Brain microvascular endothelial cell (primary cell): ENCODE measurements around the gene FBXO28.

Experiments used
- DNase-seq: peaks from one replicate; pipeline ENCODE4 v3.0.0-alpha.2; 2020
- H3K27ac ChIP-seq: fragments of 250-450 bp; sonication (Bioruptor Pico); 2 replicates; pipeline ENCODE4 v1.5.1; 2020; ENCODE audit warnings: mild to moderate bottlenecking, moderate library complexity
- H3K27me3 ChIP-seq: fragments of 250-450 bp; sonication (Bioruptor Pico); replicated peaks from 2 replicates; pipeline ENCODE4 v1.5.1; 2020; ENCODE audit warnings: mild to moderate bottlenecking
- H3K36me3 ChIP-seq: fragments of 250-450 bp; sonication (Bioruptor Pico); replicated peaks from 2 replicates; pipeline ENCODE4 v1.5.1; 2020; ENCODE audit warnings: mild to moderate bottlenecking
- H3K4me3 ChIP-seq: 2 replicates; pipeline ENCODE4 v1.5.1; 2011; ENCODE audit warnings: low read depth, mild to moderate bottlenecking, control low read depth, low read length, moderate library complexity
- in situ Hi-C: cut with HindIII; loops from 2 replicates; pipeline ENCODE4 v1.10.0; 2017; ENCODE audit warnings: low sequenced_read_pairs, low pct_ligation_motif_present
- TF ChIP-seq, protein P1 (sequence below): IDR thresholded peaks from 2 replicates; pipeline ENCODE4 v1.5.1; 2011; ENCODE audit warnings: low read depth, mild to moderate bottlenecking, moderate library complexity, low read length, control low read depth, inconsistent platforms; ENCODE audit errors: missing control alignments

The FBXO28 gene

GRCh38 chr1:224087286-224087794 is 26.6 kb upstream of the FBXO28 start:
- H3K27me3 ChIP-seq, result no peaks in the 10 kb centered on the region
- DNase-seq, result no peak
- TF ChIP-seq, protein P1, sequence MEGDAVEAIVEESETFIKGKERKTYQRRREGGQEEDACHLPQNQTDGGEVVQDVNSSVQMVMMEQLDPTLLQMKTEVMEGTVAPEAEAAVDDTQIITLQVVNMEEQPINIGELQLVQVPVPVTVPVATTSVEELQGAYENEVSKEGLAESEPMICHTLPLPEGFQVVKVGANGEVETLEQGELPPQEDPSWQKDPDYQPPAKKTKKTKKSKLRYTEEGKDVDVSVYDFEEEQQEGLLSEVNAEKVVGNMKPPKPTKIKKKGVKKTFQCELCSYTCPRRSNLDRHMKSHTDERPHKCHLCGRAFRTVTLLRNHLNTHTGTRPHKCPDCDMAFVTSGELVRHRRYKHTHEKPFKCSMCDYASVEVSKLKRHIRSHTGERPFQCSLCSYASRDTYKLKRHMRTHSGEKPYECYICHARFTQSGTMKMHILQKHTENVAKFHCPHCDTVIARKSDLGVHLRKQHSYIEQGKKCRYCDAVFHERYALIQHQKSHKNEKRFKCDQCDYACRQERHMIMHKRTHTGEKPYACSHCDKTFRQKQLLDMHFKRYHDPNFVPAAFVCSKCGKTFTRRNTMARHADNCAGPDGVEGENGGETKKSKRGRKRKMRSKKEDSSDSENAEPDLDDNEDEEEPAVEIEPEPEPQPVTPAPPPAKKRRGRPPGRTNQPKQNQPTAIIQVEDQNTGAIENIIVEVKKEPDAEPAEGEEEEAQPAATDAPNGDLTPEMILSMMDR, result no peak
- no peaks in the 10 kb centered on the region for H3K36me3 ChIP-seq
- H3K27ac ChIP-seq, result no peak overlapping the region
- H3K4me3 ChIP-seq, result no peak overlapping the region
- in situ Hi-C loops, result no loop called here

GRCh38 chr1:224089583-224089982 is 24.3 kb upstream of the FBXO28 start:
- no peak for DNase-seq
- H3K27me3 ChIP-seq, result no peaks in the 10 kb centered on the region
- no peak overlapping the region for H3K27ac ChIP-seq
- TF ChIP-seq, protein P1, result no peak
- no peaks in the 10 kb centered on the region for H3K36me3 ChIP-seq
- no peak overlapping the region for H3K4me3 ChIP-seq
- in situ Hi-C loops, result no loop called here

DNA sequence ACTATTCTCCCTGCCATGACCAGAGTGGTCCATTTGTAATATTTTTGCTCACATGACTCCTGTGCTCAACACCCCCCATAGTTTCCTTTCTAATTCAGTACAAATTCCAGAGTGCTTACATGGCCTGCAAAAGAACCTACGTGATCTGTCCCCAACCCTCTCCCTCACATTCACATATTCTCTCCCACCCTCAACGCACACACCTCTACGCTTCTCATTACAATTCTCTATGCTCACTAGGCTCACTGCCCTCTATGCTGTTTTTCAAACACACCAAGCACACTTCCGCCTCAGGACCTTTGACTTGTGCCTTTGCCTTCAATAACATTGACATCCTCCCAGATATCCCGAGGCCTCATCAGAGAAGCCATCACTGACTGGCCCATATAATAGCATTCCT is 23.8 kb upstream of the FBXO28 start:
- H3K27me3 ChIP-seq, result no peaks in the 10 kb centered on the region
- H3K4me3 ChIP-seq, result no peak overlapping the region
- no peak for DNase-seq
- in situ Hi-C loops, result no loop called here
- H3K27ac ChIP-seq, result no peak overlapping the region
- no peaks in the 10 kb centered on the region for H3K36me3 ChIP-seq
- TF ChIP-seq, protein P1, result no peak

GRCh38 chr1:224092111-224092510 is 21.8 kb upstream of the FBXO28 start:
- Histone ChIP-seq H3K27ac (no peak overlapping the region), H3K4me3 (no peak overlapping the region), H3K27me3 (no peaks in the 10 kb centered on the region), H3K36me3 (no peaks in the 10 kb centered on the region)
- in situ Hi-C loops, result no loop called here
- TF ChIP-seq, protein P1, result no peak
- no peak for DNase-seq

- in situ Hi-C loops, result no loop called here
- no peak for DNase-seq
- Histone ChIP-seq H3K4me3 (no peak overlapping the region), H3K27me3 (no peaks in the 10 kb centered on the region), H3K27ac (no peak overlapping the region), H3K36me3 (no peaks in the 10 kb centered on the region)
- TF ChIP-seq, protein P1, result no peak
Observed at GRCh38 chr1:224092601-224093000, 21.3 kb upstream of the FBXO28 start.

DNA sequence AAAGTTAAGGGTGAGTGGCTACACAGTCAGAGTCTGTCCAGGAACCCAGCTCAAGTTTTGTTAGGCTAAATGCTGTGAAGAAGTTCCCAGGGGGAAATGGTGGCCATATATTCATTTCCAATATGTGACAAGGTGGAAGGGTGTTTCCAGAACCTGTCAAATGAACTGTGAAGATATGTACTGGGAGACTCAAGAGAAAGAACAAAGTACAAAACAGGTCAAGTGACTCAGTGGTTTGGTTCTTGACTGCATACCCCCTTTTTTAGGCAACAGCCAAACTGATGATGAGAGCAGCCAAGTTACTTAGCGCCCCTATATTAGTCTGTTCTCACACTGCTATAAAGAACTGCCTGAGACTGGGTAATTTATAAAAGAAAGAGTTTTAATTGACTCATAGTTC is 18.6 kb upstream of the FBXO28 start:
- in situ Hi-C loops, result no loop called here
- no peak overlapping the region for H3K27ac ChIP-seq
- no peak for DNase-seq
- no peaks in the 10 kb centered on the region for H3K27me3 ChIP-seq
- TF ChIP-seq, protein P1, result no peak
- H3K36me3 ChIP-seq, result no peaks in the 10 kb centered on the region
- no peak overlapping the region for H3K4me3 ChIP-seq
